ENCODE measurements around the gene ZBTB48.
"Not testable (repeated sequence)": the region's sequence is repeated elsewhere in the genome, so short reads cannot be mapped to it uniquely, and the experiment has no call there.

ZBTB48 gene

GRCh38 chr1:6635910-6636760 is 56.3 kb downstream of the ZBTB48 start:
- DNase-seq: no peak

DNA sequence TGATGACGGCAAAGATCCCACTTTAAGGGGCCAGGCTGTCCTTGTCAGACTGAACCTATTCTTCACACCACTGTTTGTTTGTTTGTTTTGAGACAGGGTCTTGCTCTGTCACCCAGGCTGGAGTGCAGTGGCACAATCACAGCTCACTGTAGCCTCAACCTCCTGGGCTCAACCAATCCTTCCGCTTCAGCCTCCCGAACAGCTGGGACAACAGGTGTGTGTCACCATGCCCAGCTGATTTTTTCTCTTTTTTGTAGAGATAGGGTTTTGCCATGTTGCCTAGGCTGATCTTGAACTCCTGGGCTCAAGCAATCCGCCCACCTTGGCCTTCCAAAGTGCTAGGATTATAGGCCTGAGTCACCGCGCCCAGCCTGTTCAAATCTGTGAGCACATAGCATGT is 57.0 kb downstream of the ZBTB48 start:
- DNase-seq: not testable (repeated sequence)

- DNase-seq: no peak
Measured at GRCh38 chr1:6637770-6638169, 58.0 kb downstream of the ZBTB48 start.

- no peak for DNase-seq
Measured at GRCh38 chr1:6638226-6638625, 58.4 kb downstream of the ZBTB48 start.
